ENCODE data around the gene ABHD8. TPM values are rescaled to one million over a fixed set of nuclear protein-coding genes. Genes with fewer than 3 reads are reported as not detected.

ABHD8 gene
- total and polyA plus RNA-seq, 2 of the 13 experiments (the other 11 are each of a cell fraction or from before 2014, with no cell fraction given): 6.3 to 7.2 TPM

DNA sequence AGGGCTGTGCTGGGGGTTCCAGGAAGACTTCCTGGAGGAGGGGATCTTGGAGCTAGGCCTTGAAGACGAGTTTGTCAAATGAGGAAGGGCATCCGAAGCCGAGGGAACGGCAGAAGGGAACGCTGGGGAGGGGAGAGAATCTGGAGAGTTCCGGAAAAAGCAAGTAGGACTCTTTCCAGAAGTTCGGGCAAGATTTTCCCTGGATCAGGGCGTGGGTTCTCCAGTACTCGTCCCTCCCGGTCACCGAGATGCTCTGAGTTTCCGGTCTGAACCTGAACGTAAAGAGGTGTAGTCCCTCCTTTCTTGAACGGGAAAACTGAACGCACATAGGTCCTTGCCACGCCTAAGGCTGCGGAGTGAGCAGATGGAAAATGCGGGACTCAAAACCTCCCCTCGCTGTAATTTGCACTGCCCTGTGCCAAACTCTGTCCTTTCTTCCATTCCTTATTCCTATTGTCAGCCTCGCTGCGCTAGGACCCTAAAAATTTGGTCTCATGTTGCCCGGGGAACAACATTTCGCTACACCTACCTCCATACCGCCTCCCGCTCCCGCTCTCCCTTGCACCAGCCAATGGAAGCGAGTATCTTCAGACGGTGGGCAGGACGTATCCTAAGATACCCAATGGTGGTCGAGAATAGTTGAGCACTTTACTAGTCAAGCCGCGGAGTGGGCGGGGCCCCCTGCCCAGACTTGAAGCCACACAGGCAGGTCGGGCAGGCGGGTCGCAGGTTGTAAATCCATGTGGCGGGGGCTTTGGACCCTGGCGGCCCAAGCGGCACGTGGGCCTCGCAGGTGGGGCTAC lies 33.8 kb upstream of the ABHD8 start, which contains the start of gene GTPBP3 (continued):
- TF ChIP-seq HCFC1 (IDR thresholded peaks at IDR 0.05; ENCODE audit: low read depth, low read length) (peak; percentile 70), FOXM1 (CRISPR knock-in tag; IDR thresholded peaks at IDR 0.05) (no peak), CREB1 (IDR thresholded peaks at IDR 0.05) (peak; percentile 73), CREB1 (CRISPR knock-in tag; IDR thresholded peaks at IDR 0.05) (peak; percentile 94), ZSCAN9 (CRISPR knock-in tag; IDR thresholded peaks at IDR 0.05; ENCODE audit: borderline replicate concordance) (peak; percentile 64; the same call in 1 of the 2 replicates), SIN3B (IDR thresholded peaks at IDR 0.05; ENCODE audit: low read length) (peak; percentile 83; the same call in 1 of the 2 replicates), TGIF2 (CRISPR knock-in tag; IDR thresholded peaks at IDR 0.05) (peak; percentile 85), ZNF672 (CRISPR knock-in tag; IDR thresholded peaks at IDR 0.05) (no peak), CEBPZ (IDR thresholded peaks at IDR 0.05; ENCODE audit: low read length) (no peak), TMF1 (CRISPR knock-in tag; IDR thresholded peaks at IDR 0.05; ENCODE audit: low read depth) (peak; percentile 27; the same call in 1 of the 2 replicates), PRMT3 (CRISPR knock-in tag; IDR thresholded peaks at IDR 0.05; ENCODE audit: borderline replicate concordance, low read depth) (peak; percentile 85; the same call in 1 of the 2 replicates), ZBTB20 (CRISPR knock-in tag; IDR thresholded peaks at IDR 0.05; ENCODE audit: borderline replicate concordance, low read depth) (no peak), ZNF232 (CRISPR knock-in tag; IDR thresholded peaks at IDR 0.05; ENCODE audit: borderline replicate concordance) (peak; percentile 31; the same call in 1 of the 2 replicates), TSC22D2 (CRISPR knock-in tag; IDR thresholded peaks at IDR 0.05; ENCODE audit: borderline replicate concordance) (no peak), ZNF331 (CRISPR knock-in tag; IDR thresholded peaks at IDR 0.05) (peak; percentile 35; the same call in 1 of the 2 replicates), NR2F1 (CRISPR knock-in tag; IDR thresholded peaks at IDR 0.05) (no peak), ZNF354B (CRISPR knock-in tag; IDR thresholded peaks at IDR 0.05) (0 out of 2 replicates have a peak, but pooled peaks have one; percentile 37), ZNF235 (CRISPR knock-in tag; IDR thresholded peaks at IDR 0.05; ENCODE audit: borderline replicate concordance) (0 out of 2 replicates have a peak, but pooled peaks have one; percentile 43), GATAD1 (CRISPR knock-in tag; IDR thresholded peaks at IDR 0.05) (peak; percentile 95), POLR2AphosphoS2 (IDR thresholded peaks at IDR 0.05; ENCODE audit: low read depth, low read length) (no peak), NR2C2 (CRISPR knock-in tag; IDR thresholded peaks at IDR 0.05; ENCODE audit: borderline replicate concordance) (peak; percentile 87), EP300 (IDR thresholded peaks at IDR 0.05; ENCODE audit: low read depth in 2 of 2, low read length in 2 of 2) (0 out of 4 replicates have a peak, but pooled peaks of 1 of the 2 experiments have one; percentile 12), EP300 (CRISPR knock-in tag; IDR thresholded peaks at IDR 0.05; ENCODE audit: borderline replicate concordance) (no peak), HNF4A (CRISPR knock-in tag; IDR thresholded peaks at IDR 0.05) (no peak; the same call in 1 of the 2 replicates), ZNF251 (CRISPR knock-in tag; IDR thresholded peaks at IDR 0.05) (no peak), ZNF451 (CRISPR knock-in tag; IDR thresholded peaks at IDR 0.05) (peak; percentile 10), DMAP1 (CRISPR knock-in tag; IDR thresholded peaks at IDR 0.05) (peak; percentile 81)
- TF ChIP-seq, protein P1, sequence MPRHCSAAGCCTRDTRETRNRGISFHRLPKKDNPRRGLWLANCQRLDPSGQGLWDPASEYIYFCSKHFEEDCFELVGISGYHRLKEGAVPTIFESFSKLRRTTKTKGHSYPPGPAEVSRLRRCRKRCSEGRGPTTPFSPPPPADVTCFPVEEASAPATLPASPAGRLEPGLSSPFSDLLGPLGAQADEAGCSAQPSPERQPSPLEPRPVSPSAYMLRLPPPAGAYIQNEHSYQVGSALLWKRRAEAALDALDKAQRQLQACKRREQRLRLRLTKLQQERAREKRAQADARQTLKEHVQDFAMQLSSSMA (CRISPR knock-in tag; IDR thresholded peaks at IDR 0.05): no peak
